ENCODE data around the gene TMF1.
A peak's percentile ranks its signal among the peaks of the same experiment; 100 is the strongest.

Gene TMF1

GRCh38 chr3:69012100-69012799 is 39.9 kb downstream of the TMF1 start:
- DNase-seq: no peak

GRCh38 chr3:69011096-69011730 is 40.9 kb downstream of the TMF1 start:
- DNase-seq: no peak

DNA sequence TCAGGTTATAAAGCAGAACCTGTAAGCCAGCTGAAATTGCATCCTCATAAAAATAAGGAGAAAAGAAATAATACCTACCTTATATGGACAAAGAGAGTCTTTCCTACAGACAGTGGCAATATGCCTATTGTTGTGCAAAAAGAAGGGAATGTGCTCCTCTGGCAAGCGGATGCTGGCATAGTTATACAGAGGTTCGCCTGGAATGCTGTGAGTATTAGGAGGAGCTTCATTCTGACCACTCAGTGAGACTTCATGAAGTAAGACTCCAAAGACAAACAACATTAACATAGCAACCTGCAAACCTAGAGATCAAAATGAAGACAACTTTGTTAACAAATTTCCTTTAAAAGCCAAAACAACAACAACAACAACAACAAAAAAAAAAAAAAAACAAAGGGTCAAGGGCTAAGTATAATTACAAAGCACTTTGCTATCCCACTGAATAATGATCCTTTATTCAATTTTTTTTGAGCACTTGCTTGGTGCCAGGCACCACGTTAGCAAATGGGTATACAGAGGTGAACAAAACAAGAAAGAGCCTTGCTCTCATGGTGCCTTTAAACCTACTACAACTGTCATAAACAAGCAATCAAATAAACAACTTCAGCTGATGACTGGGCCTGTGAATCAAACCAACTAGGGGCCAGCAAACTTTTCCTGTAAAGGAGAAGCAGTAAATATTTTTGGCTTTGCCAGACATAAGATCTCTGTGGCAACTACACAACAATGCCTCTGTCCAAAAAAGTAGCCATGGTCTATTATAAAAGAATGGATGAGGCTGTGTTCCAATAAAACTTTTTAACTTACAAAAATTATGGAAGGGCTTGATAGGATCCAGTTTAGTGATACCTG is 42.3 kb downstream of the TMF1 start:
- no peak for DNase-seq

DNA sequence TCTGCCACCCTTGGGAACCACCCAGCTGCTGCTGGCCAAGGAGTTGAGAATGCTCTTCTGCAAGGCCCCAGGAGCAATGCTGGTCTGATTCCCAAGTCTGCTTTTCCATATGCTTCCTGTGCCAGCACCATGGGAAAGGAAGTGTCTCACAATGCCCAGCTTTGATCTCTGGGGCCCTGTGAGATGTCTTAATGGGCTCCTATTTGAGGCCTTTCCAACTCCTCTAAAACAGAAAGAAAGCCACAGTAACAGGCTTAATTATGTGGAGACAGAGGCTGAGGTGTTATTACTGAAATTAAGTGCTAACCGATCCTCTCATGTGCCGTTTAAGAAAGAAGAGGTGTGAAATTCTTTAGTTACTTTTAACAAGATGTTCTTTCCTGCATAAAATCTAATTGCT is 43.2 kb downstream of the TMF1 start:
- no peak for DNase-seq

GRCh38 chr3:69005791-69006482 is 46.2 kb downstream of the TMF1 start:
- DNase-seq: no peak

DNA sequence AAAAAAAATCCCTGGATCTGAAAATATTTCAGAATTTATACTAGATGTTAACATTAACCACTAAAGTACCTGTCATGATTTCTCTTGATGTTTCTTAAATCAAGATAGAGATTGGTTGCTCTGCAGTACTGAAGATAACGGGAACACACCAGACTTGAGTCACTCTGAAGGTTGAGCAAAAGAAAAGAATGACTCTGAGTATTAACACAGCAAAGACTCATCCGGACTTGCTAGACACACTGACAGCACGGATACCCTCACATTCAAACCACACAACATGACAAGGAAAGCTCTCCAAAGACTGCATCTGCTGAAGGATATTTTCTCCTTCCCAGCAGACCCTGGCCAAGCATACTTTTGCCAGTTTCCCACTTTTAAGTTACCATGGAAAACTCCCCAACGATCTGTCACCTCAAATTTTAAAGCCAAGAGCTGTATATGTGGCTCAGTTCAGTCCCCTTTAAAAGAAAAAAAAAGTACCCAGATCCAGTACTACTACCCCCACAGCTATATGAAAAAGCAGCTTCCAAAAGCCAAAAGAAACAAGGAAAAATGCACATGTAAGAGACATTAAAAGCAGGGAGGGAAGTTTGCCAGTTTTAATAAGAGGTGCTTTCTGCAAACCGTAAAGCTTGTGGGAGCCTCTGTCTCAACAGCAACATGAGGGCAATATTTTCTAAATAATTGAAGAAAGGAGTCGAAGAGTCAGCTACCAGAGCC is 46.9 kb downstream of the TMF1 start:
- DNase-seq: no peak

DNA sequence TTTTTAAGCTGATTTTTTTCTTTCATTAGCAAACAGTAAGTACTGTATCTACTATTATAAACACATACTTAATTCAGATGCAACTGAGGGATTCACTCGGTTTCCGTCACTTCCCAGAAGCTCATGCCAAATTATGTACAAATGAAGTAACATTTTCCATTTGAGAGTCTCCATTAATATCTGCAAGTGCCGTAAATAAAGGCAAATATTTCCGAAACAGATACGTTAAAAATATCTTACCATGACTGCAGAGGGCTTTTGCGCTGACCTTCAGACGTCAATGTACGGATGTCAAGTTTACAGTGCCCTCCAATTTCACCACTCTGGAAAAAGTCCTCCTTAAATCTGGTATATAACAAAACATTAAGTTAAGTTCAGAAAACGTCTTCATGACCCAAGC is 48.0 kb downstream of the TMF1 start:
- DNase-seq: no peak

DNA sequence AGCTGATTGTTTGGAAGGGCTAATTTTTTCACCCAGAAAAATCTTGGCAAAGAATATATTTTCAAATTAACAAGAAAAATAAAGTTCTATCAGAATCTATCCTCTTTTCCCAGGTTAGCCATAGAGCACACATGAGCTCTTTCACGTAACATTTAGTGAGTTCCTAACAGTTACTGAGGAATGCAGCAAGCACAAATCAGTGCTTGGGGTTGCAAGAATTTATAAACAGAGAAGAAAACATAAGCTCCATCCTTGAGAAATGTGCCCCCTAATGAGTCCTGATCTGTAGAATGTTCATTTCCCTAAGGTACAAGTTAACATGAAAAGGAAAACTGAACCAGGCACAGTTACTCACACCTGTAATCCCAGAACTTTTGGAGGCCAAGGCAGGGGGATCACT is 52.5 kb downstream of the TMF1 start:
- DNase-seq: no peak

GRCh38 chr3:68999158-68999557 is 53.0 kb downstream of the TMF1 start:
- no peak for DNase-seq

DNA sequence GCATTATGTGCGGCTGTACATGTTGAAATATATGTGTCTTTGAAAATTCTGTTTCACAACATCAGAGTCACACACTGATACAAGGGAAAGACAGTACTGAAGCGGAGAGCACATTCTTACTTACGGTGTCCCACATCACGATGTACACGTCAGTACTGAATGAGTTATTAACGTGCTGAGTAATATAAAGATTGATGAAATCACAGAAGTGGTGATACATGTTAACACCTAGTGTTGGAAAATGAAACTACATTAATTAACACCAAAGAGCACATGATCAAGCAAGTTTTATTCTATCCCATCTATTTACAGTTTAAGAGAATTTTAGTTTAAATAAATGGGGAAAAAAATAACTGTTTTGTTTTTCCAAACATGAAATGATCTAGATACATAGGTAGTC is 54.2 kb downstream of the TMF1 start:
- DNase-seq: no peak

DNA sequence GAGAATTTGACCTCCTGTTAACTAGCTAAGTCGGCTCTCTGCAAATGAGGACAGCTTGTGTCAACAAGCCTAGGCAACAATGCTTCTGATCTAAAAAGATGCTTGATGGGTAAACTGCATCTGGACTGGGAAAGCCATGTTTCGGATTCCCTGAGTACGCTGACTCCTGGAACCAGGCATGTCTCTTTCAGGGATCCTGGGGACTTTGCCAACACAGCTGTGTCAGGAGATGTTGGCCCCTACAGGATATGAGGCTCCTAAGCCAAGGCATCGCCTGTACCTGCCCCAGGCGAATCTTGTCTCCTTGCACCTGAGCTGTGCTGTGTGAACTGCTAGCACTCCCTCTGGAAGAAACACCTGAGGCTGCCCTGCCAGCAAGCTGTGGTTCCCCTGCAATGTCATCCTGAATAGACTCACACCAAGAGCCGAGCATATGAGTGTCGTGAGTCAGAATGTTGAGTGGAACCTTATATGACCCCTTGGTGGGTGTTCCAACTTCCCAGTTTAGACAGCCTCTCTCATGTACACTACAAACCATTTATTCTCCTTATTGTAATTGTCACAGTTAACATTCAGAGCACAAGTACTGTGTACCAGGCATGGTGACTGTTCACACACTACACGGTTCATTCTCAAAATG is 55.7 kb downstream of the TMF1 start:
- DNase-seq: peak; percentile 55 to 87

GRCh38 chr3:68988740-68989139 is 63.4 kb downstream of the TMF1 start:
- DNase-seq: no peak

GRCh38 chr3:68987322-68987721 is 64.8 kb downstream of the TMF1 start:
- DNase-seq: no peak

GRCh38 chr3:68986496-68987208 is 65.5 kb downstream of the TMF1 start:
- no peak for DNase-seq

GRCh38 chr3:68985146-68985790 is 66.9 kb downstream of the TMF1 start:
- DNase-seq: no peak

DNA sequence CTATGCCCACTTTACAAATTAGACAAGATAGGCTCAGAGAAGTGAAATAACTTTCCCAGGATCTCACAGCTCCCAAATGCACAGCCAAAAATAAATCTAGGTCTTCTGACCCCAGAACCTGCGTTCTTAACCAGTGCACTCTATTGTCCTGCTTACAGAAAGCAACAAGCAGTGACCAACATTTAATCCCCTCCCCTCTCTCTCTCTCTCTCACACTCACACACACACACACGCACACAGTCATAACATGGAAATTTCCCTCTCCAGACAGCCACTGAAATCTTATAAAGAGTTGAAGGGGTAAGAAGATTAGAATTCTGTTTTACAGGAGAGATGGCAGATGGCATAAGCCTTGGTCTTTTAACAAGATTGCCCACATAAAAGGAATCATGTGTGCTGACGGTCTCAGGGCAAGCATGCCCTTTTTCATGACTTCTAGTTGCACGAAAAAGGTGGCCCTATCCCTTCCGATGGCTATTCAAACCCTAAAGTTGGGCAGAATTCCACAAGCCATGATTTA is 68.1 kb downstream of the TMF1 start:
- no peak for DNase-seq

GRCh38 chr3:68977486-68978167 is 74.5 kb downstream of the TMF1 start:
- no peak for DNase-seq

DNA sequence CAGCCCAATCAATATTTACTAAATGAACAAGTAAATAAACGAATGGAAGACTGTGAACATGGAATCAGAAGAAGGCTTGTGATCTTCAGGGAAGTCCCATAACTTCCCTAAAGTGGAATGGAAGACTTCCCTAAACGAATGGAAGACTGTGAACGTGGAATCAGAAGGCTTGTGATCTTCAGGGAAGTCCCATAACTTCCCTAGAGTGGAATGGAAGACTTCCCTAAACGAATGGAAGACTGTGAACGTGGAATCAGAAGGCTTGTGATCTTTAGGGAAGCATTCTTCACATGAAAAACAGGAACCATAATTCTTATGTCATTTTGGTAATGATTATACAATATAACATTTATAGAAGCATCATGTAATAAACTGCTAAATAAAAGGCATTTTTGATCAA is 77.4 kb downstream of the TMF1 start:
- DNase-seq: peak; percentile 89 to 90

- peak; percentile 42 to 57 for DNase-seq
Measured at GRCh38 chr3:68973639-68974038, 78.5 kb downstream of the TMF1 start.

Data from inflammatory macrophage (primary cell).